HG02885 (cell line): Measurements from ENCODE around the gene TXNRD1.
A peak's percentile ranks its signal among the peaks of the same experiment; 100 is the strongest.

Source experiments
- ATAC-seq: cut with Tn5 transposase; IDR thresholded peaks from one replicate; pipeline ENCODE4 v1.9.1; 2021; ENCODE audit warnings: mild to moderate bottlenecking; ENCODE audit not compliant: unreplicated experiment, poor library complexity

Gene TXNRD1

GRCh38 chr12:104297477-104298113 lies 82.0 kb downstream of the TXNRD1 start:
- no peak for ATAC-seq

- ATAC-seq = no peak
Observed at GRCh38 chr12:104299842-104300481, 84.4 kb downstream of the TXNRD1 start.

GRCh38 chr12:104303538-104304151 lies 88.1 kb downstream of the TXNRD1 start, which contains the start of gene EID3:
EID3 (plus strand) TSS chr12:104303739; CDS start chr12:104303935, 196 bp downstream.
- peak; percentile 97 for ATAC-seq

- ATAC-seq = no peak
Observed at GRCh38 chr12:104304261-104305009, 88.9 kb downstream of the TXNRD1 start.

- ATAC-seq = no peak
Observed at GRCh38 chr12:104305349-104305748, 89.8 kb downstream of the TXNRD1 start.

GRCh38 chr12:104306376-104306775 lies 90.8 kb downstream of the TXNRD1 start:
- ATAC-seq = no peak

- ATAC-seq = no peak
Observed at GRCh38 chr12:104306943-104307654, 91.5 kb downstream of the TXNRD1 start.

GRCh38 chr12:104307655-104308000 lies 92.0 kb downstream of the TXNRD1 start:
- ATAC-seq = no peak

GRCh38 chr12:104309446-104309993 lies 93.9 kb downstream of the TXNRD1 start:
- ATAC-seq = no peak

GRCh38 chr12:104310751-104311633 lies 95.4 kb downstream of the TXNRD1 start:
- no peak for ATAC-seq

GRCh38 chr12:104312202-104312601 lies 96.6 kb downstream of the TXNRD1 start:
- no peak for ATAC-seq

GRCh38 chr12:104312654-104313053 lies 97.1 kb downstream of the TXNRD1 start:
- no peak for ATAC-seq

- ATAC-seq = no peak
Observed at GRCh38 chr12:104313568-104314241, 98.1 kb downstream of the TXNRD1 start.

- no peak for ATAC-seq
Observed at GRCh38 chr12:104314242-104314614, 98.6 kb downstream of the TXNRD1 start.

GRCh38 chr12:104315326-104316224 lies 100.0 kb downstream of the TXNRD1 start:
- ATAC-seq = no peak

- ATAC-seq = no peak
Observed at GRCh38 chr12:104316936-104317335, 101.4 kb downstream of the TXNRD1 start.

- ATAC-seq = no peak
Observed at GRCh38 chr12:104317538-104318210, 102.1 kb downstream of the TXNRD1 start.
